HG02610 (cell line): Measurements from ENCODE around the gene ENDOD1.

ENCODE experiments used
- ATAC-seq: cut with Tn5 transposase; IDR thresholded peaks from one replicate; pipeline ENCODE4 v1.9.1; 2021; ENCODE audit warnings: mild to moderate bottlenecking, moderate library complexity; ENCODE audit not compliant: unreplicated experiment

ENDOD1 gene

GRCh38 chr11:95074792-95075563, 14.7 kb upstream of the ENDOD1 start:
- no peak for ATAC-seq

DNA sequence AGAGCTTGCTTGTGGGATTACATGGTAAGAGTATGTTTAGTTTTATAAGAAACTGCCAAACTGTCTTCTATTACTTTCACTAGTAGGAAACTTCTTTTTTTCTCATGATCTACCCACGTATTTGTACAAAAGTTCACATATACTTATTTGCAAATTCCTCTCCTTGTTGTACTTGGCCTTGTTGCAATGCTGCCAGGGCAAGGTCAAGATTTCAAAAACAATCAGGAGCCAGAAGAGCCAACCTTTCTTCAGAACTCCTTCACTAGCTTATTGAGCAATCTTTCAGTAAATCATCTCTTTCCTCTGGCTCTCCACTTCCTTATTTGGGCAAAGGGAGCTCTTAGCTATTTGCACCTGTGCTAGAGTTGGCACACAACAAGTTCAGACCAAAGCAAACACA, 13.2 kb upstream of the ENDOD1 start:
- ATAC-seq, result no peak

- ATAC-seq, result no peak
Measured at GRCh38 chr11:95076981-95077380, 12.7 kb upstream of the ENDOD1 start.

GRCh38 chr11:95078526-95078925, 11.1 kb upstream of the ENDOD1 start:
- no peak for ATAC-seq

GRCh38 chr11:95081010-95081409, 8.6 kb upstream of the ENDOD1 start:
- no peak for ATAC-seq

DNA sequence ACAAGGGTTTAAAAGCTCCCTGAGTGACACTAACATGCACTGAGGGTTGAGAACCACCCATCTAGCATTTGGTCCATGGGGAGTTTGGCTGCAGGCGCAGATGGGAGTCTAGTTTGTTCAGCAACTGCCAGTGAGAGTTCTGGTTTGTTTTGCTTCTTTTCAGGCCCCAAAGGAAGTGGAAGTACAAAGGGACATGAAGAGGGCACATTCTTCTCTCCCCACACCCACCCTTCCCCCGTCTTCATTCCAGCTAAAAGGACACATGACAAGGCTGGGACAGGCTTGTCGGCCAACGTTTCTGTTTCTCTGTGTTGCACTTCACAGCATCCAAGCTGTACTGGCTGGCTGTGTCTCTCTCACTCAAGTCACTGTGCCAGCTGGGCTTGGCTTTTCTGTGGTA, 8.2 kb upstream of the ENDOD1 start:
- no peak for ATAC-seq

DNA sequence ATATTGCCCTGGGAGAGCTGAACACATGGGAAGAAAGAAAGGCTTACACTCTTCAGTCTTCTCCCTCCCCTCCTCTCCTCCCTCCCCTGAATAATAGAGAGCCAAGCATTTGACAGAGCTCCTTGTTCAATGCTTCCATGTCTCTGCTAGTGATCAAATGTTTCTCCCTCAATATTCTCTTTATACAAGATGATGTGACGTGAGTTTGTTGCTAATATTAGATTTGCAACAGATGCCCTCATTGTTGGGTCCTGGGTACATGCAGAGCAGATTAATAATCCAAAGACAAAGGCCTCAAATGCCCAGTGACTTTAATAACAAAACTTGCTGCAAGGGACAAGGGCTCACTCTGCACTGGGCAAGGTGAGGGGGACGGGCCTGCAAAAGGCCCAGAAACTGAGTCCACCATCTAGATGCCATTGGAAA, 7.1 kb upstream of the ENDOD1 start:
- no peak for ATAC-seq

DNA sequence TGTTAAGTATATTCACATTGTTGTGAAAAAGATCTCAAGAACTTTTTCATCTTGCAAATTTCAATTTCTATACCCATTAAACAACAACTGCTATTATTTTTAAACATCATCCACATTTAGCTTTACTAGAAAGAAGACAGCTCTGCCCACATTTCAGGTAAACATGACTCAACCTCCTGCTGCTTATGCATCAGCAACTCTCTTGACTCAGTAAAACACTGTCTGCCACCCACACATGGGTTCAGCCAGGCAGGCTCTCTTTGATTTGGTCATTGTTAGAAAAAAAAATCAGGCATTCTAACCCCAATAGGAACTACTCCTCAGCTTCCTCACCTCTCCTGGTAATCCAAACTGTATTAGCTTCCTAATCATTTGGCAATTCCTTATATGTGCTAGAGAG, 5.1 kb upstream of the ENDOD1 start:
- ATAC-seq, result peak; percentile 46

GRCh38 chr11:95085117-95085816, 4.4 kb upstream of the ENDOD1 start:
- ATAC-seq, result no peak

- no peak for ATAC-seq
Measured at GRCh38 chr11:95086151-95086550, 3.5 kb upstream of the ENDOD1 start.

DNA sequence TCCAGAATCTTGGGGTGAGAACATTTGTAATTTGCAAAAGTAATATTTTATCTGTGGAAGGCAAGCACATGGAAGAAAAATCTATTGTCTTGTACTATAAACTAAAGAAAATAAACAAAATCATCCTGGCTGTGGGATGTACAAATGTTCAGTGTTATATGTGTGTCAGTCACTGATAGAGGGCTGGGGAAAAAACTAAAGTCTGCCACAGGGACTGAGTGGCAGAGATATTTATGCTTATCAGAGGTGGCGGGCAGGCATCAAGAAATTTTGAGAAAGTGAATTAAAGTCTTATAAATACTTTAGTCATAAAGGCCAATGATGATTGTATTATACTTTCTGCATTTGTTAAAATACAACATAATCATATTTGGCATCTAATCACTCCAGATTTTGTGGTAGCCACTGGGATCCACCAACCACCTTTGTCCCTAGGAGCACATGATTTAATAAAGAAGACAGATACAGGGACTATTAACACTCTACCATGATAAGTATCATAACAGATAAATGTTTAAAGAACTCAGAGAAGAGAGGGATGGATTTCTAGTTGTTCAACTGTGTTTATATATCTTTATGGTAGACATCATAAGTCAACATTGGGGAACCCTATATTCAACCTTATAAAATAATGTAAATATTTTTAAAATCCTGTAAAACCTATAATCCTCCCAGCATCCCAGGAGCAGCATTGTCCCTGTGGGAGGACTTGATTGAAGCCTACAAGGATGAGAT, 2.6 kb upstream of the ENDOD1 start:
- ATAC-seq, result no peak

GRCh38 chr11:95088946-95089619, 563 bp upstream of the ENDOD1 start:
- ATAC-seq, result peak; percentile 41

GRCh38 chr11:95091663-95092180, 2.1 kb downstream of the ENDOD1 start:
- ATAC-seq, result no peak

DNA sequence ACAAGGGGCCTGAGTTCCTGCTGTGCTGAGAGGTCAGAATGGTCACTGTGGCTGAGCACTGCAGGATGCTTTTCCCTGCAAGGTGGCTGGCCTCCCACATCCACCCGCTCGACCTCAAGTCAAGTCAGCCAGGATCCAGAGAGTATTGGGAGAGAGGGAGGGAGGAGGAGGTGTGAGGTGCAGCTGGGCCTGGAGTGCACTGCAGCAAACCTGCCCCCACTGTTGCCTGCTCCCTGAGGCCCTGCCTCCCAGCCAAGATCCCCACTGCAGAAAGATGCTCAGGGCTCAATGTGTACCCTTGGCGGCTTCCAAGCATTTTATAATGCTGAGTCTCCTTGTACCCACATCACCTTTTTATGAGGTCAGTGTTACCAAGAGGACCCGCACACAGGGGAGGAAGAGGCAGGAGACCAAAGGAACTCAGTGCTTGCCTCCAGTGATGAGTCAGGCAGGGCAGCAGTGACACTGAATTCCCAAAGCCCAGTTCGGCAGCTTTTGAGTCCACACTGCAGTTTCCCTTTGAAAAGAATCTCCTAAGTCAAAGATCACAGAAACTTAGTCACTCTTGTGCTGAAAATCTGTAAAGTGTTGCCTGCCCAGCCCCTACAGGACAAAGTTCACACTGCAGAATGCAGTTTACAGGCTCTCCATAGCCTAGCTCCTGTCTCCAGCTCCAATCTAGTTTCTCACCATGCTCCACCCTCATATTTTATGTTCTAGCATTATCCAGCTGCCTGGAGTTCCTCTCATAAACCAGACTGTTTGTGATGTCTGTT, 3.1 kb downstream of the ENDOD1 start:
- no peak for ATAC-seq

- ATAC-seq, result no peak
Measured at GRCh38 chr11:95093548-95093947, 3.9 kb downstream of the ENDOD1 start.

- ATAC-seq, result peak; percentile 79
Measured at GRCh38 chr11:95095858-95096587, 6.4 kb downstream of the ENDOD1 start.

DNA sequence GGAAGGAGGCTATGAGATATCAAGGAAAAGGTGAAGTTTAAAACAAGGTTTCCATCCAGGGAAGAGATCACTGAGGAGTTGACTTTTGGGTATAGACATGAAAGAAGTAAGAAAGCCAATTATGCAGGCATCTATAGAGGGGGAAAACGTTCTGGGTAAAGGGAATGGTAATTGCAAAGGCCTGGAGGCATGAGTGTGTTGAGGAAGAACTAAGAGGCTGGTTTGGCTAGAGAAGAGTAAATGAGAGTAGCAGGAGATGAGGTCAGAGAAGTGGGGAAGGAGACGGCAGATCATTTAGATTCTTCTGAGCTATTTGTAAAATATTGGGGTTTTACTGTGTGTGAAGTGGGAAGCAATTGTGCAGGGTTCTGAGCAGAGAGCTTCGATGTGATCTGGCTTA, 7.6 kb downstream of the ENDOD1 start:
- ATAC-seq, result no peak

DNA sequence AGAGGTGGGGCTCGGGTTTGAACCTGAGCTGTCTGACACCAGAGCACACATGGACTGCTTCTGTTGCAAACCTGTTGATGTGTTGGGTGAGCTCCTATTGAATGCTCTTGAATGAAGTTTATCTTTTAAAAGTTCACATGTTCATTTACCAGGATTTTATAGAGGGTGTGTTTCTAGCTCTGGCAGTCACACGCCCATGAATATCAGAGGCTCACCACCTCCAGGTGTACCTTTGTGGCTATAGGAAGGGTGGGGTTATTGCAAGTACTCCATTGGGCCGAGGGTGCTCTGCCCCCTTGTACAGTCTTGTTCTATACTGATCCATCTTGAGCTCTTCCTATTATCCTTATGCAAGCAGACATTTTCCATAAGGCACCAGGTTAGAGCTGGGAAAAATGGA, 9.2 kb downstream of the ENDOD1 start:
- ATAC-seq, result no peak

DNA sequence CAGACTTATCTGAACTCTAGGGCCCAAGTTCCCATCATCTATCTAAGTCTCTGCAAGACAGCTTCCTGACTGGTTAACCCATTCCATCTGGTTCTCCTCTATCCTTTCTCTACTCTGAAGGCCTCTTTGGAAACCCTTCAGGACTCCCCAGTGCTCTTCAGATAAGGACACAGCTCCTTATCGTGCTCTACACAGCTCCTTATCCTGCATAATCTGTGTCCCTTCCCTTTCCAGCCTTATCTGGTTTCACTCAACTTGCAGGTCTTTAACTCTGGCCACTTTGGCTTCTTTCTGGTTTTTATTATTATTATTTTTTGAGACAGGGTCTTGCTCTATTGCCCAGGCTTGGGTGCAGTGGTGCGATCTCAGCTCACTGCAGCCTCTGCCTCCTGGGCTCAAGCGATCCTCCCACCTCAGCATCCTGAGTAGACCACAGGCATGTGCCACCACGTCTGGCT, 10.6 kb downstream of the ENDOD1 start:
- no peak for ATAC-seq
